ENCODE results near the gene CABP1. TPM values are rescaled to one million over a fixed set of nuclear protein-coding genes. Genes with fewer than 3 reads are reported as not detected.

Gene CABP1
- total RNA-seq, 4 donors from 2014 or later = 1.8 to 2.5 (median 2.5) TPM; not detected in 1

GRCh38 chr12:120670667-120671066 lies 30.2 kb downstream of the CABP1 start:
- H3K36me3 ChIP-seq = no peaks in the 10 kb centered on the region
- no peak overlapping the region for H3K4me3 ChIP-seq
- no peak overlapping the region for H3K27ac ChIP-seq (replicated peaks in 1 of 4)
- intact Hi-C loops (cut with DNase I) = no loop called here
- no peaks in the 10 kb centered on the region for H3K27me3 ChIP-seq
- no peak for DNase-seq (ENCODE audit: extremely low spot score)
- 96% methylated on average over 5 of the region's 5 CpGs for WGBS
- peaks cover 8 to 12% (median 10%) of the 10 kb centered on the region in 4 donors for H3K4me1 ChIP-seq
- no peak for TF ChIP-seq CTCF (IDR thresholded peaks at IDR 0.05)
- TF ChIP-seq POLR2A (IDR thresholded peaks at IDR 0.05; ENCODE audit: low read depth) = no peak
- TF ChIP-seq EP300 (IDR thresholded peaks at IDR 0.05) = no peak
- no peak for TF ChIP-seq POLR2AphosphoS5 (IDR thresholded peaks at IDR 0.05)
- no peaks in the 10 kb centered on the region for H3K9me3 ChIP-seq

- TF ChIP-seq CTCF (IDR thresholded peaks at IDR 0.05) (no peak), POLR2A (IDR thresholded peaks at IDR 0.05; ENCODE audit: low read depth) (no peak), EP300 (IDR thresholded peaks at IDR 0.05) (no peak), POLR2AphosphoS5 (IDR thresholded peaks at IDR 0.05) (no peak)
- Histone ChIP-seq H3K27ac (replicated peaks in 1 of 4) (no peak overlapping the region), H3K36me3 (no peaks in the 10 kb centered on the region), H3K9me3 (no peaks in the 10 kb centered on the region), H3K4me1 (peaks cover 4 to 10% (median 5%) of the 10 kb centered on the region in 4 donors), H3K27me3 (no peaks in the 10 kb centered on the region), H3K4me3 (no peak overlapping the region)
- WGBS = 83% methylated on average over 6 of the region's 6 CpGs
- no peak for DNase-seq (ENCODE audit: extremely low spot score)
- intact Hi-C loops (cut with DNase I) = no loop called here
These were observed 33.7 kb downstream of the CABP1 start for GRCh38 chr12:120674097-120674636.

- no peak for TF ChIP-seq EP300 (IDR thresholded peaks at IDR 0.05)
- TF ChIP-seq POLR2AphosphoS5 (IDR thresholded peaks at IDR 0.05) = peak in 1 of 2 donors; percentile 43
- no peak for TF ChIP-seq CTCF (IDR thresholded peaks at IDR 0.05)
- no peak for TF ChIP-seq POLR2A (IDR thresholded peaks at IDR 0.05; ENCODE audit: low read depth)
- Histone ChIP-seq H3K9me3 (no peaks in the 10 kb centered on the region), H3K4me3 (no peak overlapping the region), H3K27ac (replicated peaks in 1 of 4) (peak overlapping the region in 2 of 4 donors; percentile 47 to 48), H3K36me3 (no peaks in the 10 kb centered on the region), H3K27me3 (no peaks in the 10 kb centered on the region), H3K4me1 (peaks cover 0 to 5% (median 2%) of the 10 kb centered on the region in 4 donors)
- WGBS = 44% methylated on average over 7 of the region's 7 CpGs
- DNase-seq (ENCODE audit: extremely low spot score) = no peak
- intact Hi-C loops (cut with DNase I) = no loop called here
These were observed 37.5 kb downstream of the CABP1 start for GRCh38 chr12:120677765-120678473.

GRCh38 chr12:120678572-120678971 lies 38.1 kb downstream of the CABP1 start:
- no peak overlapping the region for H3K4me3 ChIP-seq
- no peaks in the 10 kb centered on the region for H3K27me3 ChIP-seq
- TF ChIP-seq POLR2A (IDR thresholded peaks at IDR 0.05; ENCODE audit: low read depth) (no peak), POLR2AphosphoS5 (IDR thresholded peaks at IDR 0.05) (no peak), EP300 (IDR thresholded peaks at IDR 0.05) (no peak), CTCF (IDR thresholded peaks at IDR 0.05) (no peak)
- H3K4me1 ChIP-seq = peaks cover 0 to 5% (median 2%) of the 10 kb centered on the region in 4 donors
- H3K36me3 ChIP-seq = no peaks in the 10 kb centered on the region
- DNase-seq (ENCODE audit: extremely low spot score) = no peak
- peak overlapping the region in 1 of 4 donors; percentile 48 for H3K27ac ChIP-seq (replicated peaks in 1 of 4)
- WGBS = 75% methylated on average over 8 of the region's 8 CpGs
- intact Hi-C loops (cut with DNase I) = no loop called here
- H3K9me3 ChIP-seq = no peaks in the 10 kb centered on the region
